B cell (primary cell): ENCODE results near the gene PRKCZ.

ENCODE experiments used
- CTCF ChIP-seq: fragments of 200-600 bp; IDR thresholded peaks from one replicate; pipeline ENCODE4 v1.8.0; 2022; ENCODE audit warnings: antibody characterized with exemption, mild to moderate bottlenecking
- EZH2 ChIP-seq: IDR thresholded peaks from 2 replicates; pipeline ENCODE4 v1.6.1; 2012; ENCODE audit warnings: borderline replicate concordance, low read depth, mild to moderate bottlenecking, moderate library complexity, low read length; ENCODE audit not compliant: insufficient read depth, poor library complexity, severe bottlenecking

- TF ChIP-seq CTCF, result no peak
- no peak for TF ChIP-seq EZH2
Observed at GRCh38 chr1:2232255-2232915, 182.2 kb downstream of the PRKCZ start.
